ENCODE data around the gene CARD9.

Gene CARD9

DNA sequence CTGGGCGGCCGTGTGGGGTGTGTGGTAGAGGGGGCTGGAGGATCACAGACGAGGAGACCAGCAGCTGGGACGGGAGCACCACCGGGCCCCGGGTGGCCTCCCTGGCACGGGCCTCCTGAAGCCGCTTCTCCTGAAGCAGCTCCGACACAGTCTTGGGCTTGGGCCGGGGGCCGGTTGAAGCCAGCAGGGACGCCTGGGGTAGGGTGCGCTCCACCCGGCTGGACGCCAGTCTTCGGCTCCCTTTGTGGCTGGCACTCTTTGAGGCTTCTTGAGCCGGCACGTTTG, 5.5 kb upstream of the CARD9 start:
- no peak for DNase-seq

DNA sequence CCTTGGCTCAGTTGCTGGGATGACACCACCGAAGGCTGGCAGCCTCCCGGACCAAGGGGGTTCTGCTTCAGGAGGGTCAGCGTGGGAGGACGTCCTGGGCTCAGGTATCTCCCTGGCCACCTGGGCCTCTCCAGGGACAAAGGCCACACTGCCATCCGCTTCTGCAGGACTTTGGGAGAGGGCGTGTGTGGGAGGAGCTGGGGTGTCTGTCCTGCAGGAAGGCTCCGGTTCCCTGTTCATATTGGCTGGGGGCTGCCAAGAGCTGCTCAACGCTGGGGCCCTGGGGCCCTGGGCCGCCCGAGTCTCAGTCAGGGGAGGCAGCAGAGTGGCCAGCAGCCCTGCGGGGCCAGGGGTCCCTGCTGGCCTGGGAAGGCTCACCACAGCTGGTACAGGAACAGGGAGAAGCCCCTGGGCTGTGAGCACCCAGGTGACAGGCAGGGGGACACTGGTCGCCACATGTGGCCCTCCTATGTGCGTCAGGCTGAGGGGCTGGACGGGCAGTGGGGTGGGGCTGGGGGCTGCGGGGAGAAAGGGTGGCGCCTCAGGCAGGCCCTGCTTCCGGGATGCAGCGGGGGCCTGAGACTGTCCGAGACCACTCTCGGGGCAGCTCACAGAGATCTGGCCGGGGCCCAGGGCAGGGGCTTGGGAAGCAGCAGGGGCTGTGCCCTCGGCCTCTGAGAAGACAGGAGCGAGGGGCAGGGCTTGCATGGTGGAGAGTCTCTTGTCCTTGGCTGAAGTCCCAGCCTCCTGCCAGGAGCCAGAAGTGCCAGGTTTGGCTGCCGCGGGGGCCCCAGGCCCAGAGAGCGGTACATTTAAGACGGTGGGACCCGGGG, 4.9 kb upstream of the CARD9 start:
- no peak for DNase-seq

DNA sequence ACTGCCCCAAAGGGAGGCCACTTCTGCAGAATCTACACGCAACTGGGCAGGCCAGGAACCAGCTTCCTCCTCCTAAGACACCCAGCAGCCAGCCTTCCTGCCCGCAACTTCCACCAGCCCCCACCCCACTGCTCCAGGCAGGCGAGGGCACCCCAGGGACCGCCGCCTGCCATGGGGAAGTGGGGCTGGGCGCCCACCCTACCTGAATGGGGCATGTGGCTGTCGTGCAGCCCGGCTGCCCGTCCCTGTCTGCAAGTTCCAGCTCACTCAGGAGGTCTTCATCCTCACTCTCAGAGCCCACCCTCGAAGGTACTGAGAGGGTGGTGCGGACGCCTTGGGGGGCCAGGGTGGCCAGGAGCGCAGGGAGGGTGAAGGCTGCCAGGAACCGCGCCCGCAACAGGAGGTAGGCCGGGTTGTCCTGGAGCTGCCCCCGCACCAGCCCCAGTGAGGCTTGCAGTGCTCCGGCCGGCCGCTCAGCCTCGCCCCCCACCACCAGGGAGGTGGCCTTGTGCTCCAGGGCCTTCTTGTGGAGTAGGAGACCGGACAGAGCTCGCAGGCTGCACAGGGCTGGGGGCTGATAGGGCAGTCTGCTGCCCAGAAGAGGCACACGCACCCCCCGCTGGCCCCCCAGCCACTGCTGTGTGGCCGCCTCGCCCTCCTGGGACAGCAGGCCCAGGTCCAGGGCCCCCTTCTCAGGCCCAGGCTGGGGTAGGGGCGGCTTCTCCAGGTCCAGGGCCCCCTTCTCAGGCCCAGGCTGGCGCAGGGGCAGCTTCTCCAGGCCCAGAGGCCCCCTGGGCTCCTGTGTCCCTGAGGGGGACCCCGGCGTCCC, 4.1 kb upstream of the CARD9 start:
- no peak for DNase-seq

DNA sequence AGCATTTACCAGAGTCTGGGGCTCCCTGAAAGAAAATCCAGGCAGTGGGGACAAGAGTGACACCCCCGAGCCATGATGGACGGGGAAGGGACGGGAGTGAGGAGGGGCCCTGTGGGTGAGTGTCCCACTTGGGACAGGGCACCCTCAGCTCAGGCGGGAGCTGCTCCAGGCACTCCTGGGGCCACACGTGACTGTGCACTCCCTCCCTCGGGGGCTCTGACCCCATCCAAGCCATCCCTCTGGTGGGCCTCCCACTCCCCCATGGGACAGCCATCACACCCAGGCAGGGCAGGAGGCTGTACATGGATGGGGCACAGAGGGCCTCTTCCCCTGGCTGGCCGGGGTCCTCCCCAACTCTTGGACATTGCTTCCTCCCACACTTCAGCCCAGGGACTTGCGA, 3.0 kb upstream of the CARD9 start:
- DNase-seq, result no peak

DNA sequence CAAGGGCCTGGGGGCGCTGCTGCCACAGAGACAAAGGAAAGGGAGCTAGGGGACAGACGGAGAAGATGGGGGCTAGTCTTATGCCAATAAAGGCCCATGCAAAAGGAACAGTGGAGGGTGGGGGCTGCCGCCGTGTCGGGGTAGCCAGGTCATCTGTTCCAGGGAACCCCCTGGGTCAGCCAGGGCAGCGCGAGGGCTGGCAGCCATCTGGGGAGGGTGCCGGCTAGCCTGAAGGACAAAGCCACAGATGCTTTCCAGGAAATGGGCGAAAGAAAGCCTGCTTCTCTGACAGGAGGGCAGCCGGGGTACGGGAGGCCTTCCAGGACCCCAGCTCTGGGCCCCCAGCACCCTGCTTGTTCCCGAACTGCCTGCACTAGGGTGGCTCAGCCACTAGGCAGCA, 1.6 kb upstream of the CARD9 start:
- DNase-seq, result no peak

DNA sequence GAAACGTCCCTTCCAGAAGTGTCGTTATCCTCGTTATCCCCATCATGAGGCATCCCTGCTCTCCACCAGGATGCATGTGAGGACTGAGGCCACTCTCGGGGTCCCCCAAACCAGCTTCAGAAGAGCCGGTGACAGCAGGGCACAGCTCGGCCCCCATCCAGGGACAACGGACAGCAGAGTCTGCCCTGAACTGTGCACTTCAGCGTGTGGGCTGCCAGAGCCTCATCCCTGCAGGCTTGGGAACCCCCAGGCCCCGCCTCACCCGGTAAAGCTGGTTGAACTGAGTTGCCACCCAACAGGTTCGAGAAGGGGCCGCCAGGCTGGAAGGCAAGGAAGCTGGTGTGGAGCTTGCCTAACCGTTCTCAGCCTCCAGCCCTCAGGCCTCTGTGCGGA, 710 bp upstream of the CARD9 start:
- no peak for DNase-seq

DNA sequence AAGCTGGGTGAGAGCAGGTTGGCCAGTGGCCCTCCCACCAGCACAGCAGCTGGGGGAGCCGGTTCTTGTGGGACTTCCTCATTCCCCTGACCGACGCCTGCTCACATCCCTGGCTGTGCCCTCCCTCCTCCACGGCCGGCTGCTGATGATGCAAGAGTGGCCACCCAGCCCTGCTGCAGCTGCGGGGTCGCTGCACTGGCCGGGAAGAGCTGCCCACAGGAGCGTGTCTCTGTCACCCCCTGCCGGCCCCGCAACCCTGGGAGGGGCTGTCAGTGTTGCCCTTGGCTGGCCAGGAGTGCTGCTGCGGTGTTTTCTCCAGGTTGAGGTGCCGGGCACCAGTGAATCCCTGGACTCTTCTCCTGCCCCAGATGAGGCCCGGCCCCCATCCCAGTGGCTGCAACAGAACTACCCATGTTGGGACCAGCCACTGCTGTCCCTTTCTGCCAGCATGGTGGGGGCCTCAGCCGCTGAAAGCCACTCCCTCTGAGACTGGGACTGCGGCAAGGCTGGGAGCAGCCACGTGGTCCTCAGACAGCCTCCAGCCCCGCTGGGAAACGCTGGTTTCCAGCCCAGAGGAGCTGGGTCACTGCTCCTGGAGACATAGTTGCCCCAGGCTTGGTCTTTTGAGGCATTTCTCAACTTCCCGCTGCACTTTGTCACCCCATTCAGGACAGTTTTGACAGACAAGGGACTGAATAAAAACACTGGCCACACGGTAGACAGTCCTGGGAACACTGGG, 739 bp downstream of the CARD9 start:
- no peak for DNase-seq

DNA sequence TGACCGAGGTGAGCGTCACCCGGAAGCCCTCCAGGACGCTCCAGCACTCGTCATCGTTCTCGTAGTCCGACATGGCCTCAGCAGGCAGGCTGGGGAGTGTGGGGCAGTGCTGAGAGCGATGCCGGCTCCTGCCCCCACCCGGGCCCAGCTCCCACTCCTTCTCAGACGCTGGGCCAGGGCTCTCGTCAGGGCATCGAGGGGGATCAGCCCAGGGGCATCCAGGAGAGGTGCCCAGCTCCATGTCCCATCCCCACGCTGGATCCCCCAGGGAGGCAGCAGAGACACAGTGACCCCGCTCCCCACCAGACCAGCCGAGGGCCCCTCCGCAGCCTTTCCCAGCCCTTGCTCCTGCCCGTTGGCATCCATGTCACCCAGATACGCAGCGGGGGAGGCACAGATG, 1.5 kb downstream of the CARD9 start:
- DNase-seq, result no peak

DNA sequence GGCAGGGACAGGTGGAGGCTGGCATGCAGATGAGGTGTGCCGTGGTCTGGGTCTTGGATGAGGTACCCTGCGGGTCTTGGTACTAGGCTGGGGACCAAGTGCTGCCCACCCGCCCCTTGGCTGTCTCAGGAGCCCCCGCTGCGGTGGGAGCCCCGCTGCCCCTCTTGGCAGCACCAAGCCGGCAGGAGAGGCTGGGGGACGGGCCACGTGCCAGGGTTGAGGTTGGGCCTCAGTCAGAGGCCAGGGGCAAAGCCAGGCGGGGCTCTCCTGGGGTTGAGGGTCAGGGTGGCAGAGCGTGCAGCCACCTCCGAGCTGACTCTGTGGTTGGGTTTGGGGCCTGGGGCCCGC, 2.0 kb downstream of the CARD9 start:
- DNase-seq, result no peak

DNA sequence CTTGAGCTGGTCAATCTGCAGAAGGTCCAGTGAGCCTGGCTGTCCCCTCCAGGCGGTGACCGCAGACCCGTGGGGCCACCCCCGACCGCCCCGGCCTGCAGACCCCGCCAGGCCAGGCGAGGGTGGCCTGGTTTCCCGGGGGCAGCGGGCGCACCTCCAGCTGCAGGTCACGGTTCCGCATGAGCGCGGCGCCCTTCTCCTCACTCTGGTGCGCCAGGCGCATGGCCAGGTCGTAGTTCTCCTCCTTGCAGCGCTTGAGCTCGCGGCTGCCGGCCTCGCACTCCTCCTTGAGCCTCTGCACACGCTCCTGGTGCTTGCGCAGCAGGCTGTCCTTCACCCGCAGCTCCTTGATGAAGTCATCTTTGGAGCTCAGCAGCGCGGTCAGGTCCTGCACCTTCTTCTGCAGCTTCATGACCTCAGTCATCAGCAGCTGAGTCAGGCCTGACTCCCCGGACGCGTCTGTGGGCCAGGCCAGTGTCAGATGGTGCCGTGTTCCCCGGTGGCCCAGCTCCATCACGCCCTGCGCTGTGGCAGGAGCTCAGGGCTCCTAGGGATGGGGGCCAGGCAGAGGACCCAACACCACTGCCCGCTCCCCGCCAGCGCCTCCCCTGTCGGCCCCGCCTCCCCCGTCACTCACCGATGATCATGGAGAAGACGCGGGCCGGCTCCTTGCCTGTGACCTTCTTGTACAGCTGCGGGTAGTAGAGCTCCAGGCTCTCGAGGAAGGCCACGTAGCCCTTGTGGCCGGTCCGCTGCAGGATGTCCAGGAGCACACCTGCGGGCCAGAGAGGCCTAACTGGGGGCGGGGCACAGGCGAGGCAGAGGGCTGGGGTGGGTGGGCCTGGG, 2.6 kb downstream of the CARD9 start:
- DNase-seq, result no peak

DNA sequence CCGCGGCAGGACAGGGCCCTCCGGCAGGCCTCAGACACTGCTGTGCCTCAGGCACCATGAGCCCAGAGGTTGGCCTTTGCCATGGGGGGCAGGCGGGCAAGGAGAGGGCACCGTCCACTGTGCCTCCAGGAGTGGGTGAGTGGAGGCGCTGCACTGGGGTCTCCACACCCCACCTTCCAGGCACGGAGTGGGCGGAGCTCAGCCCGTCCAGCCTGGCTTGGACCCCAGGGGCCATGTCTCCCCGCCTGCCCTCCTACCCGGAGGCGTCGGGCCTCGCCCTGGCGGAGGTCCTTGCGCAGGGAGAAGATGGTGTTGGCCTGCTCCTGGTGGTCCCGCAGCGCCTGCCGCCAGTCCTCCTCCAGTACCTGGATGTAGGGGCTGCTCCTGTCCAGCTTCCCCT, 3.4 kb downstream of the CARD9 start:
- no peak for DNase-seq

DNA sequence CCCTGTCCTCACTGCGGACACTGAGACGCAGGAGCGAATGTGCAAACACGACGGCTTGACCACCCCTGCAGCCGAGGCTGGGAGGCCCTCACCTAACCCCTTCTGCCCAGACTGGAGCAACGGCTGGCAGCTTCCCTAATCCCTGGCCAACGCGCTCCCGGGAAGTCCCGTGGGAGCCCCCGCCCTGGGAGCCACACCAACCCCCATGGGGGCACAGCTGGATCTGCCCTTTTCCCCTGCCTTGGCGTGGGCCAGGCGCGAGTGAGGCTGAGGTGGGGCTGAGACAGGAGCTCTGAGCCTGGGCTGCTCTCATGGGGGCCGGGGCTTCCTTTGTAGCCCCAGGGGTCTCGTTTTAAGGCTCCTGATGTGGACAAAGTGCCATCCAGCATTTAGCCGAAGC, 5.3 kb downstream of the CARD9 start:
- no peak for DNase-seq

DNA sequence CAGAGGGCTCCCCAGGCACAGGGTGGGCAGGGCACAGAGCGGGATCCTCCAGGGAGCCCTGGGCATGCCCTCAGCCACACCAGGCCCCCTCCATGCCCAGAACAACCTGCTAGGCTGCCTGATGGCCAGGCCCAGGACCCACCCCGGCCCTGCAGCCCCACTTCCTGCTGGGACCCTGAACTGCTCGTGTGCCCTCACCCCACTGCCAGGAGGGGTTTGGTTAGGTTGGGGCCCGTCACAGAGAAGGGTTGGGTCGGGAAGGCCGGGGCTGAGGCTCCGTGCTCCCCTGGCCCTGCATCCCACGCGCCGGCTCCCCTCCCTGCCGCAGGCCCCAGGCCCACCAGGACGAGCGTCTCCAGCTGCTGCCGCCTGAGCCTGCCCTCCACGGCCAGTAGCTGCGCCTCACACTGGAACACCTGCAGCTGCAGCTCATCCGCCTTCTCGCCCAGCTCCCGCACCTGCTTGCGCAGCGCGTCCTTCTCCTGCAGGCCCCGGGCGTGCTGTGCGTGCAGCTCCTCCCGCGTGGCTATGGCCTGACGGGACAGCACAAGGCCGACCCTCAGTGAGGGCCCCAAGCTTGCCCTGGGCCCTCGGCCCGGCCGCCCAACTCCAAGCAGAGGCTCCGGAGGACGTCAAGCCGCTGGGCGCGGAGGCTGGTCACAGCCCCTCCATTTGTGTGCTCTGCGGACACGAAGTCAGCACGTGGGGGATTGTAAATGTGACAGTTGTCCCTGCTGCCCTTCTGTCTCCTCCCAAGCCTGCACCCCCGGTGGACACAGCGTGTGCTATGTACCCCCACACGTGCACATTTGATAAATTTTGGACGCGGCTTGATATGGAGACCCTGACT, 5.9 kb downstream of the CARD9 start:
- DNase-seq, result no peak

DNA sequence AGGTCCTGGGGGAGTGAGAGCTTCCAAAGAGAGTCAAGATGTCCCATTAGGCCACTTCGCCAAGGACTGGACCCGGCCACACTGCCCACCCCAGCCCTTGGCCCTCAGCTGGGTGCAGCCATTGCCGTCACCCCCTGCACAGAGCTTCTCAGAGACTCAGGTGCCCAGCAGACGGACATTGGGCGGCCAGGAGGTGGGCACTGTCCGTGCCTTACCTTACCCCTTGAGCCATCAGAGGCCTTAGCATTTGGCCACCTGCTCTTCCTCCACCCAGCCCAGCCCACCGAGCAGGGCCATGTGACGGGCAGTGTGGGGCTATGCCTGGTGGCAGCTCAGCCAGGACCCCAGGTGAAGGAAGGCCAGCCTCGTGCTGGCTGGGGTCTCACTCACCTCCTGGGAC, 6.6 kb downstream of the CARD9 start:
- no peak for DNase-seq

DNA sequence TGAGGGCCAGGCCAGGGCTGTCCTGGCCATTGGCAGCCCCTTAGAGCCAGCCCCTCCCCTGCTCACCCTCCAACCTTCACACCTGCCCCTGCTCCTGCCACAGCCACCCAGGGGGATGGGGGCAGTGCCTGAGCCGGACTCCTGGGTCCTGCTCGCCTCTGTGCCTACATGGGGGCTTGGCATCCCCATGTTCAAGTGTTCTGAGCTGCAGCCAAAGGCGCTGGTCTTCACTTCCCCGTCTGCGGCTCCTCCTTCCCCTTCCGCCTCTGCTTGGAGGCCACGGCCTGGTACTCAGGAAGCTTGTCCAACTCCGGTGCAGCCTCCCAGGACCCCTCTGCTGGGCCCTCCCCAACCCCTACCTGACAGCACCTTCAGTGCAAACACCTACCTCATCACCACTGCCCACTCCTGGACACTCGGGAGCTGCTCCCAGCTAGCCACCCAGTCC, 7.7 kb downstream of the CARD9 start:
- DNase-seq, result no peak

DNA sequence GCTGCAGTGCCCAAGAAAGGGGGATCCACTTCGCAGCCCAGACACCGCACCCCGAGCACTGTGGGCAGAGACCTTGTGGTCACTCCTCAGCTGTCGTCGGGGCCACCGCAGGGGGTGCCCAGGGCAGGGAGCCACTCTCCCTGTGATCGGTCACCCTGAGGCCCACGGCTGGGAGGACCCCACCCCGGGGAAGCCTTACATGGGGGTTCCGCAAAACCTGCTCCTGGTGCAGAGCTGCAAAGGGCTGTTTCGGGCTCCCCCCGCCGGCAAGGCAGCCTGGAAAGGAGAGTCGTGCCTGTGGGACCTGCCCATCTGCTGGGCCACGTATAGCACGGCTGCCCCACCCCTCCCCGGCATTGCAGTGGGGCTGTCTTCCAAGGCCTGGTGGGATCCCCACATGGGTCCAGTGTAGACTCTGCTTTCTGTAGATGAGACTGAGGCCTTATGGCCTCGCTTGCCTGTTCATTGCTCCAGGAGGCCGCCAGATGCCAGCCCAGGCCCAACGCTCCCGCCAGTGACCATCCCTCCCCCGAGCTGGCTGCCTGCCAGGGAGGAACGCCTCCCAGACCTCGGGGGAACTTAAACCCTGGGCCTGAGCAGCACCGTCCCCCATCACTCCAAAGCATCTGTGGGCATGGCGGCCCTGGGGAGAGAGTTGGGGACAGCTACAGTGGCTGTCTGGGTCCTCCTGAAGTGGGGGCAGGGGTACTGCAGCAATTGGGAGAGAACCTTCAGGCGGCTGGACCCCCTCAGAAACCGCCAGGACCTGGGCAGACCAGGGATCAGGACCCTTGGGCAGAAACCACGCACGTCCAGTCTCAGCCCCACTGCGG, 8.3 kb downstream of the CARD9 start:
- DNase-seq, result no peak

DNA sequence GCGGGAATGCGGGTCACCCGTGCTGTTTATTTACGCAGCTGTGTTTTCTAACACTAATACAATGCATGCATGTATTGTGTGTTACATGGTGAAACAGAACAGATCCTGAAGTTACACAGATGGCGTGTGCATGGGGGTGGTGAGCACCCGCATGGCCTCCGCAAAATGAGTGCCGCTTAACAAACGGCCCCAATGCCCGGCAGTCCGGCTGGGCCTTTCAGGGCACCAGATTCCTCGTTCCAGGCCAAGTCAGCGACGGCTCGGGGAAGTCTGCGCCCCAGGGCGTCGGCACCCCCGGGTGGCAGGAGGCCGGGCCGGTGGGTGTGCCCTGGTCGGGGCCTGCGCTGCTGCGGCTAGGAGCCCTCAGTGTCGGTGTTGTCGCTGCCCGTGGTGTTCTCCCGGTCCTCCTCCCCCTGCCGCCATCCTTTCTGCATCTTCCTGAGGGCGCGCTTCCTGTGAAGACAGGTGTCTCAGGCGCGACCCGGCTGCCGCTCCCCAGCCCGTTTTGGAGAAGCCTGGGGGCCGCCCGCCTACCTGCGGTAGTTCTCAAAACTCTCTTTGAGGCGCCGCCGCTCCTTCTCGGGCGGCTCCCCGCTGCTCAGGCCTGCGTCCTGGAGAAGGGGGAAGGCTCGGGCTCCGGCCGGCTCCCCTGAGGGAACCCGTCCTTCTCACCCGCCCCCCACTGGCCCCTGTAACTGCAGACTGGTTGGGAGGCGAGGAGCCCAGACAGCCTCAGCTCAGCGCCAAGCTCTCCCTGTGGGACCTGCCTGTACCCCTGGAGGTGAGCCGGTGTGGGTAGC, 9.3 kb downstream of the CARD9 start:
- DNase-seq, result no peak

DNA sequence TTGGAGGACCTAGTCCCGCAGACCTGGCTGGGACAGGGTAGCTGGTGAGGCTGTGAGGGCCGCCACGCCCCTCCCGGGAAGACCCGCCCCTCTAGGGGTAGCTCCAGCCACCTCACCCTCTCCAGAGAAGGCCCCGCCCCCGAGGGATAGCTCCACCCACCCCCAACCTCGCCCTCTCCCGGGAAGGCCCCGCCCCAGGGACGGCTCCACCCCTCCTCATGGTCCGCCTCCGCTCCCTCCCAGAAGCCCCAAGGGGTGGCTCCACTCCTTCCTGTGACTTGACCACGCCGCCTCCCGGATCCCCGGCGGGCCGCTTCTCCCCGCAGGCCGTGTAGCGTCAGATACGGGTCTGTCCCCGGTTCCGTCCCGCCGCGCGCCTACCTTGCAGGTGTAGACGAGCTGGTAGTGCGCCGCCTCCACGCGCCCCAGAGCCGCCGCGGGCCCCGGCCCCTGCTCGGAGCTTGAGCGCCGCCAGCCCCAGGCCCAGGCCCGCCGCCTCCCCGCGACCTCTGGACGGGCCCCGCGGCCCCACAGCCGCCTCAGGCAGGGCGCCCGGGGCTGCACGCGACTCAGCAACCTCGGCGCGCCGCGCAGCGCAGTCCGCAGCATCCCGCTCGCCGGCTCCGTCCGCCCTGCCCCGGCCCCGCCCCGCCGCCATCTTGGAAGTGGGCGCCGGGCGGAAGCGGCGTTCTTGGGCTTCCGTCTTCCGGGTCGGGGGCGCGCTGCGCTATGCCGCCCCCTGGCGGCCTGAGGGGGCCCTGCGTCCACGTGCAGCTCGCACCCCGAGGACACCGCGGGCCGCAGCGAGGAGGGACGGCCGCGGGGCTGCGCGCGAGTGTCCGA, 10.1 kb downstream of the CARD9 start, which contains the start of gene DNLZ:
Gene DNLZ, minus strand, starts transcription at position 639 of the 843 bp plus-strand sequence. Its CDS starts 30 bp downstream, at position 609.
- DNase-seq, result peak; percentile 98

DNA sequence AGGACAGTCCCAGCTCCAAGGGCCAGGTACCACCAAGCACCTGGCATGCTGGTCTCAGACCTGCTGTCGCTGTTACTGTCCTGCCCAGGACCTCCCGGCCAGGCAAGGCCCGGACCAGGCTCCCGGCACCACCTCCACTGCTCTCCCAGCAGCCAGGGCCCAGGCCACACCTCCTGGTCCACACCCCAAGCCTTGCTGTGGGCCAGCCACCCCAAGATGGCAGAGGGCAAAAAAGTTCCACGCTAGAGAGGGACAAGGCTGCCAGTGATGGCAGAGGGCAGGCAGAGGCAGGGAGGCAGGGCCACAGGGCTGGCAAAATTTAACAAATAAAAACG, 11.1 kb downstream of the CARD9 start:
- no peak for DNase-seq
